WTC11 (cell line): ENCODE results near the gene ANGPTL2.

ENCODE experiments used
- FOXK1 ChIP-seq: sonication (generic); formaldehyde crosslinking; IDR thresholded peaks from 2 replicates; pipeline ENCODE4 v1.8.0; 2022; ENCODE audit warnings: mild to moderate bottlenecking, moderate library complexity, missing genetic modification reagents
- MAX ChIP-seq: sonication (generic); formaldehyde crosslinking; IDR thresholded peaks from 2 replicates; pipeline ENCODE4 v1.8.0; 2022; ENCODE audit warnings: mild to moderate bottlenecking, missing genetic modification reagents
- RELA ChIP-seq: sonication (generic); formaldehyde crosslinking; IDR thresholded peaks from 2 replicates; pipeline ENCODE4 v1.8.1; 2022; ENCODE audit warnings: missing genetic modification reagents, mild to moderate bottlenecking, borderline replicate concordance
- USF2 ChIP-seq: sonication (generic); formaldehyde crosslinking; IDR thresholded peaks from 2 replicates; pipeline ENCODE4 v1.8.1; 2023; ENCODE audit warnings: mild to moderate bottlenecking, missing genetic modification reagents, moderate library complexity
- TF ChIP-seq, protein P1 (sequence below): sonication (generic); formaldehyde crosslinking; IDR thresholded peaks from 2 replicates; pipeline ENCODE4 v1.8.1; 2022; ENCODE audit warnings: mild to moderate bottlenecking, missing genetic modification reagents, moderate library complexity, borderline replicate concordance
- TF ChIP-seq, protein P2 (sequence below): fragments of 200-600 bp; IDR thresholded peaks from 2 replicates; pipeline ENCODE4 v1.8.0; 2022; ENCODE audit warnings: antibody characterized with exemption
- TF ChIP-seq, protein P3 (sequence below): fragments of 250-450 bp; sonication (Bioruptor Pico); conservative IDR thresholded peaks from 2 replicates; pipeline ENCODE4 v1.9.0; 2021; ENCODE audit warnings: mild to moderate bottlenecking

GRCh38 chr9:127144670-127145445 lies 22.4 kb upstream of the ANGPTL2 start:
- no peak for TF ChIP-seq MAX
- TF ChIP-seq, protein P1, sequence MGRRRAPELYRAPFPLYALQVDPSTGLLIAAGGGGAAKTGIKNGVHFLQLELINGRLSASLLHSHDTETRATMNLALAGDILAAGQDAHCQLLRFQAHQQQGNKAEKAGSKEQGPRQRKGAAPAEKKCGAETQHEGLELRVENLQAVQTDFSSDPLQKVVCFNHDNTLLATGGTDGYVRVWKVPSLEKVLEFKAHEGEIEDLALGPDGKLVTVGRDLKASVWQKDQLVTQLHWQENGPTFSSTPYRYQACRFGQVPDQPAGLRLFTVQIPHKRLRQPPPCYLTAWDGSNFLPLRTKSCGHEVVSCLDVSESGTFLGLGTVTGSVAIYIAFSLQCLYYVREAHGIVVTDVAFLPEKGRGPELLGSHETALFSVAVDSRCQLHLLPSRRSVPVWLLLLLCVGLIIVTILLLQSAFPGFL (CRISPR knock-in tag): no peak
- no peak for TF ChIP-seq USF2 (CRISPR knock-in tag)
- TF ChIP-seq RELA (CRISPR knock-in tag): no peak
- TF ChIP-seq, protein P2, sequence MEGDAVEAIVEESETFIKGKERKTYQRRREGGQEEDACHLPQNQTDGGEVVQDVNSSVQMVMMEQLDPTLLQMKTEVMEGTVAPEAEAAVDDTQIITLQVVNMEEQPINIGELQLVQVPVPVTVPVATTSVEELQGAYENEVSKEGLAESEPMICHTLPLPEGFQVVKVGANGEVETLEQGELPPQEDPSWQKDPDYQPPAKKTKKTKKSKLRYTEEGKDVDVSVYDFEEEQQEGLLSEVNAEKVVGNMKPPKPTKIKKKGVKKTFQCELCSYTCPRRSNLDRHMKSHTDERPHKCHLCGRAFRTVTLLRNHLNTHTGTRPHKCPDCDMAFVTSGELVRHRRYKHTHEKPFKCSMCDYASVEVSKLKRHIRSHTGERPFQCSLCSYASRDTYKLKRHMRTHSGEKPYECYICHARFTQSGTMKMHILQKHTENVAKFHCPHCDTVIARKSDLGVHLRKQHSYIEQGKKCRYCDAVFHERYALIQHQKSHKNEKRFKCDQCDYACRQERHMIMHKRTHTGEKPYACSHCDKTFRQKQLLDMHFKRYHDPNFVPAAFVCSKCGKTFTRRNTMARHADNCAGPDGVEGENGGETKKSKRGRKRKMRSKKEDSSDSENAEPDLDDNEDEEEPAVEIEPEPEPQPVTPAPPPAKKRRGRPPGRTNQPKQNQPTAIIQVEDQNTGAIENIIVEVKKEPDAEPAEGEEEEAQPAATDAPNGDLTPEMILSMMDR: no peak
- TF ChIP-seq, protein P3, sequence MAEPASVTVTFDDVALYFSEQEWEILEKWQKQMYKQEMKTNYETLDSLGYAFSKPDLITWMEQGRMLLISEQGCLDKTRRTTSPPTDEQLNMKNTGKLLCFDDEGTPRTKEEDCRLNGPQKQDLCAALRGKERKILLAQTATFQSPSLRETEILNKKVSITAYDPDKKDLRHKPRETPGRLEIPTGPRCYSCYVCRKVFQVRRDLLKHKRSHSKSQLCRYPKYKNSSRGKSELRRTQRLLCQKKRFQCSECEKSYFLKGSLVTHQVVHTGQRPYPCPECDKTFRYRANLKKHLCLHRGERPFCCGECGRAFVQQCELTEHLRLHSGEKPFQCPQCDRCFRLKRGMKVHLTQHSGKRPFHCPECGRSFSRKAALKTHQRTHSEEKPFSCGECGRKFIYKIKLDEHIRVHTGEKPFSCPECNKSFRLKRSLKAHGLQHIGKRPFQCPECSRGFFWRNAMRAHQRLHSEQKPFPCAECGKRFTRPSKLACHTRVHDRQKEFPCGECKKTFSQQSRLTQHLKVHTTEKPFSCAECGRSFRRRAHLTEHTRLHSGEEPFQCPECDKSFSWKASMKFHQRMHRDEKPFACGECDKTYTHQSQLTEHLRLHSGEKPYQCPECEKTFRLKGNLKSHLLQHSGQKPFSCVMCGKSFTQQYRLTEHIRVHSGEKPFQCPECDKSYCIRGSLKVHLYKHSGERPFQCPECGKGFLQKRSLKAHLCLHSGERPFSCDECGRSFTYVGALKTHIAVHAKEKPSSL: no peak
- TF ChIP-seq FOXK1: no peak
